ENCODE measurements around the gene AKR1B15. TPM values are rescaled to one million over a fixed set of nuclear protein-coding genes. Genes with fewer than 3 reads are reported as not detected.

The AKR1B15 gene
- total and polyA plus RNA-seq, 11 donors = not detected

DNA sequence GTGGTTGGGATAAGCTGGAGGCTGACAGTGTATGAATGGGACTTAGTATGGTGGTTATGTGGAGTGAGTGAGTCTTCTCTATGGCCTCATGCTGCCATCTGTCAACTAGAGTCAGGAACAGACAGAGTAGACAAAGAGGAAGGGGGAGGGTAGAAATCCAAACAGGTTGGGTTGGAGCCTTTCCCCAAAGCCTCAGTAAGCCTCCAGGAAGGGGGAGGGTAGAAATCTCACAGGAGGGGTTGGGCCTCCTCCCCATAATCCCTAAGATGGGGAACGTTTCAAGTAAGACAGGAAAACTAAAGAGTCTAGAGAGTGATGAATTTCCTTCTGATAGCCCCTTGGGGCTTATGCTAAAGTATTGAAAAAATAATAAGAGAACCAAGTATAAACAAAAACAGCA lies 2.0 kb upstream of the AKR1B15 start:
- no peaks in the 10 kb centered on the region for H3K36me3 ChIP-seq
- intact Hi-C loops (cut with DNase I) = loop anchor here in 7 of 10 donors (1.0 to 10.0 kb wide), 7 partner anchors 55 to 115 kb away; no protein-coding TSS in a partner anchor
- H3K4me1 ChIP-seq = peaks cover 0 to 13% (median 0%) of the 10 kb centered on the region in 12 donors
- peak overlapping the region in 1 of 12 donors; percentile 55 for H3K27ac ChIP-seq
- peaks cover 0 to 5% (median 0%) of the 10 kb centered on the region in 9 donors for H3K27me3 ChIP-seq
- no peaks in the 10 kb centered on the region for H3K9me3 ChIP-seq
- ATAC-seq (peak; percentile 26 to 41 (median 28)), DNase-seq (no peak)
- WGBS, 4 donors = 0% methylated on average over 1 of the region's 1 CpG
- H3K4me3 ChIP-seq = peak overlapping the region in 8 of 12 donors; percentile 19 to 52 (median 42)
- no peak for TF ChIP-seq POLR2A (IDR thresholded peaks at IDR 0.05)
- TF ChIP-seq, protein P1, sequence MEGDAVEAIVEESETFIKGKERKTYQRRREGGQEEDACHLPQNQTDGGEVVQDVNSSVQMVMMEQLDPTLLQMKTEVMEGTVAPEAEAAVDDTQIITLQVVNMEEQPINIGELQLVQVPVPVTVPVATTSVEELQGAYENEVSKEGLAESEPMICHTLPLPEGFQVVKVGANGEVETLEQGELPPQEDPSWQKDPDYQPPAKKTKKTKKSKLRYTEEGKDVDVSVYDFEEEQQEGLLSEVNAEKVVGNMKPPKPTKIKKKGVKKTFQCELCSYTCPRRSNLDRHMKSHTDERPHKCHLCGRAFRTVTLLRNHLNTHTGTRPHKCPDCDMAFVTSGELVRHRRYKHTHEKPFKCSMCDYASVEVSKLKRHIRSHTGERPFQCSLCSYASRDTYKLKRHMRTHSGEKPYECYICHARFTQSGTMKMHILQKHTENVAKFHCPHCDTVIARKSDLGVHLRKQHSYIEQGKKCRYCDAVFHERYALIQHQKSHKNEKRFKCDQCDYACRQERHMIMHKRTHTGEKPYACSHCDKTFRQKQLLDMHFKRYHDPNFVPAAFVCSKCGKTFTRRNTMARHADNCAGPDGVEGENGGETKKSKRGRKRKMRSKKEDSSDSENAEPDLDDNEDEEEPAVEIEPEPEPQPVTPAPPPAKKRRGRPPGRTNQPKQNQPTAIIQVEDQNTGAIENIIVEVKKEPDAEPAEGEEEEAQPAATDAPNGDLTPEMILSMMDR (IDR thresholded peaks at IDR 0.05) = no peak

DNA sequence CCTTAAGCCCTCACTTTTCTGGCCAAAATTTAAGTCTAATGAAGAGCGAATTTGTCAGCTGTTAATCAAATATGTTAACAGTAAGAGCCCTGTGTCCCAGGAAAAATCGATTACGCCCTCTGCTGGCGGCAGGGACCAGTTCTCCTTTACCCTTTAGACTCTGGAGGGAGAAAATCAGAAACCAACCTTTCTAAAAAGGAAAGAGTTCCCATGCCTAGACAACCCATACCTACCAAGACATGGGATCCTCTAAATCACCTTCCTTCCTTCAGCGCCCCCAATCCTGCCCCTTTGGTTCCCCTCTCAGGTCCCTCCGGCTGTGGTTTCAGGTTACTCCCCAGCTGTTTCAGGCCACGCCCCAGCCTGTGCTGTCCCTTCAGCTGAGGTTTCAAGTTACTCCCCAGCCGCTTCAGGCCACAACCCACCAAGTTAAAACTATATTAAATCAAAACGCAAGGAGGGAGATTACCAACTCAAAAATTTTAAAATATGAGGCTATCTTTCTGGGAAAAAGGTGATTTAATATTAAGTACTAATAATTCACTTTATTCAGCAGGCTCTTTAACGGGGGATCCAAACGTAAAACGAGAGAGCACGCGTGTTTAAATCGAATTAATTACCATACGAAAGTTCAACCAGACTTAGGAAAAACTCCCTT lies 1.4 kb upstream of the AKR1B15 start:
- H3K27me3 ChIP-seq = peaks cover 0 to 2% (median 0%) of the 10 kb centered on the region in 9 donors
- intact Hi-C loops (cut with DNase I) = loop anchor here in 7 of 10 donors (1.0 to 10.0 kb wide), 7 partner anchors 55 to 115 kb away; no protein-coding TSS in a partner anchor
- peak overlapping the region in 3 of 12 donors; percentile 12 to 55 (median 46) for H3K27ac ChIP-seq
- peak; percentile 64 to 81 (median 70) for DNase-seq
- peak overlapping the region in 10 of 12 donors; percentile 19 to 52 (median 42) for H3K4me3 ChIP-seq
- TF ChIP-seq, protein P1 (IDR thresholded peaks at IDR 0.05) = peak; percentile 69 to 96 (median 84)
- no peak for TF ChIP-seq POLR2A (IDR thresholded peaks at IDR 0.05)
- no peaks in the 10 kb centered on the region for H3K36me3 ChIP-seq
- peak; percentile 90 to 96 (median 94) for ATAC-seq
- 8 to 13% (median 9%) methylated on average over 16 of the region's 16 CpGs for WGBS, 4 donors
- no peaks in the 10 kb centered on the region for H3K9me3 ChIP-seq
- peaks cover 0 to 13% (median 0%) of the 10 kb centered on the region in 12 donors for H3K4me1 ChIP-seq

- DNase-seq = no peak
- Histone ChIP-seq H3K4me3 (no peak overlapping the region), H3K27me3 (peaks cover 0 to 2% (median 0%) of the 10 kb centered on the region in 9 donors), H3K36me3 (no peaks in the 10 kb centered on the region), H3K9me3 (no peaks in the 10 kb centered on the region), H3K27ac (no peak overlapping the region), H3K4me1 (peaks cover 0 to 13% (median 0%) of the 10 kb centered on the region in 12 donors)
- 85 to 93% (median 89%) methylated on average over 8 of the region's 8 CpGs for WGBS, 4 donors
- intact Hi-C loops (cut with DNase I) = loop anchor here in 5 of 10 donors (5.0 to 10.0 kb wide), 4 partner anchors 53 to 117 kb away; no protein-coding TSS in a partner anchor
- TF ChIP-seq POLR2A (IDR thresholded peaks at IDR 0.05) = no peak
- TF ChIP-seq, protein P1 (IDR thresholded peaks at IDR 0.05) = no peak
- no peak for ATAC-seq
These were observed 456 bp downstream of the AKR1B15 start for GRCh38 chr7:134549366-134549765.

- DNase-seq (no peak), ATAC-seq (no peak)
- Histone ChIP-seq H3K4me3 (no peak overlapping the region), H3K27ac (no peak overlapping the region), H3K4me1 (peaks cover 0 to 11% (median 0%) of the 10 kb centered on the region in 12 donors), H3K36me3 (no peaks in the 10 kb centered on the region), H3K9me3 (no peaks in the 10 kb centered on the region), H3K27me3 (peaks cover 0 to 2% (median 0%) of the 10 kb centered on the region in 9 donors)
- WGBS, 4 donors = 70 to 81% (median 78%) methylated on average over 7 of the region's 7 CpGs
- intact Hi-C loops (cut with DNase I) = no loop called here
- TF ChIP-seq, protein P1 (IDR thresholded peaks at IDR 0.05) = peak in 1 of 12 donors; percentile 11
- no peak for TF ChIP-seq POLR2A (IDR thresholded peaks at IDR 0.05)
These were observed 3.2 kb downstream of the AKR1B15 start for GRCh38 chr7:134552105-134552504.

Data from heart left ventricle (tissue), 16 donors.